H9 (cell line): Measurements from ENCODE around the gene MECR. TPM values are rescaled to one million over a fixed set of nuclear protein-coding genes. Genes with fewer than 3 reads are reported as not detected.

Source experiments
- DNase-seq: peaks from one replicate; pipeline ENCODE4 v3.0.0-alpha.2; 2017
- H2AFZ ChIP-seq: one replicate; pipeline ENCODE4 v1.6.1; 2013; ENCODE audit warnings: mild to moderate bottlenecking, low read length, control low read depth, moderate library complexity
- H2AK5ac ChIP-seq: 2 replicates; pipeline ENCODE4 v1.6.1; 2013; ENCODE audit warnings: low read length, control low read depth, mixed read lengths; ENCODE audit not compliant: insufficient read length
- H2BK120ac ChIP-seq: one replicate; pipeline ENCODE4 v1.6.1; 2013; ENCODE audit warnings: low read depth, mild to moderate bottlenecking, low read length, control low read depth, inconsistent platforms; ENCODE audit not compliant: poor library complexity, severe bottlenecking
- H2BK12ac ChIP-seq: 2 replicates; pipeline ENCODE4 v1.6.1; 2013; ENCODE audit warnings: low read length, control low read depth, mixed read lengths, low read depth; ENCODE audit not compliant: insufficient read length
- H2BK15ac ChIP-seq: 2 replicates; pipeline ENCODE4 v1.6.1; 2013; ENCODE audit warnings: low read depth, low read length, control low read depth
- H2BK20ac ChIP-seq: one replicate; pipeline ENCODE4 v1.6.1; 2013; ENCODE audit warnings: low read depth, mild to moderate bottlenecking, low read length, control low read depth, inconsistent platforms; ENCODE audit not compliant: poor library complexity, severe bottlenecking
- H2BK5ac ChIP-seq: 2 replicates; pipeline ENCODE4 v1.6.1; 2013; ENCODE audit warnings: low read length, control low read depth, mixed read lengths; ENCODE audit not compliant: insufficient read length
- H3K14ac ChIP-seq: 2 replicates; pipeline ENCODE4 v1.6.1; 2013; ENCODE audit warnings: low read length, control low read depth; ENCODE audit not compliant: insufficient read depth
- H3K18ac ChIP-seq: 2 replicates; pipeline ENCODE4 v1.6.1; 2013; ENCODE audit warnings: low read depth, mild to moderate bottlenecking, mixed read lengths, low read length, control low read depth; ENCODE audit not compliant: insufficient read length
- H3K23ac ChIP-seq: 2 replicates; pipeline ENCODE4 v1.6.1; 2013; ENCODE audit warnings: low read length, control low read depth, mixed read lengths, low read depth; ENCODE audit not compliant: insufficient read length
- H3K23me2 ChIP-seq: 2 replicates; pipeline ENCODE4 v1.6.1; 2013; ENCODE audit warnings: low read depth, mild to moderate bottlenecking, mixed read lengths, low read length, control low read depth; ENCODE audit not compliant: insufficient read length, poor library complexity, severe bottlenecking
- H3K27ac ChIP-seq: 2 replicates; pipeline ENCODE4 v1.5.1; 2013; ENCODE audit warnings: low read length, control low read depth, mixed read lengths, low read depth; ENCODE audit not compliant: insufficient read length
- H3K27me3 ChIP-seq: 2 replicates; pipeline ENCODE4 v1.6.1; 2013; ENCODE audit warnings: low read length, control low read depth, inconsistent platforms; ENCODE audit not compliant: insufficient read depth
- H3K4ac ChIP-seq: 2 replicates; pipeline ENCODE4 v1.6.1; 2013; ENCODE audit warnings: low read depth, mild to moderate bottlenecking, control low read depth, inconsistent platforms, low read length, moderate library complexity
- H3K4me1 ChIP-seq: 2 replicates; pipeline ENCODE4 v1.6.1; 2013; ENCODE audit warnings: low read length, control low read depth, inconsistent platforms; ENCODE audit not compliant: insufficient read depth
- H3K4me2 ChIP-seq: 2 replicates; pipeline ENCODE4 v1.6.1; 2013; ENCODE audit warnings: low read length, control low read depth, mixed read lengths; ENCODE audit not compliant: insufficient read length, insufficient read depth
- H3K56ac ChIP-seq: 2 replicates; pipeline ENCODE4 v1.6.1; 2013; ENCODE audit warnings: low read depth, mild to moderate bottlenecking, mixed read lengths, low read length, control low read depth; ENCODE audit not compliant: insufficient read length
- H3K79me1 ChIP-seq: 2 replicates; pipeline ENCODE4 v1.6.1; 2013; ENCODE audit warnings: low read depth, mild to moderate bottlenecking, moderate library complexity, low read length, control low read depth, inconsistent platforms; ENCODE audit not compliant: insufficient read depth, poor library complexity, severe bottlenecking
- H3K79me2 ChIP-seq: 2 replicates; pipeline ENCODE4 v1.6.1; 2013; ENCODE audit warnings: low read length, control low read depth, inconsistent platforms; ENCODE audit not compliant: insufficient read depth
- H3K9ac ChIP-seq: 2 replicates; pipeline ENCODE4 v1.6.1; 2013; ENCODE audit warnings: low read length, control low read depth, mixed read lengths; ENCODE audit not compliant: insufficient read length; ENCODE audit errors: extremely low read depth
- H3K9me3 ChIP-seq: one replicate; pipeline ENCODE4 v1.6.1; 2013; ENCODE audit warnings: low read depth, low read length, inconsistent platforms; ENCODE audit not compliant: control insufficient read depth
- H3T11ph ChIP-seq: one replicate; pipeline ENCODE4 v1.6.1; 2013; ENCODE audit warnings: mild to moderate bottlenecking, low read length, control low read depth, inconsistent platforms
- H4K20me1 ChIP-seq: one replicate; pipeline ENCODE4 v1.6.1; 2013; ENCODE audit not compliant: control insufficient read depth, insufficient read length, insufficient read depth
- H4K5ac ChIP-seq: 2 replicates; pipeline ENCODE4 v1.6.1; 2013; ENCODE audit warnings: low read depth, mild to moderate bottlenecking, mixed read lengths, low read length, control low read depth; ENCODE audit not compliant: insufficient read length
- H4K8ac ChIP-seq: replicated peaks from 2 replicates; pipeline ENCODE4 v1.6.1; 2013; ENCODE audit warnings: low read length, control low read depth, mixed read lengths, low read depth; ENCODE audit not compliant: insufficient read length
- H4K91ac ChIP-seq: 2 replicates; pipeline ENCODE4 v1.6.1; 2013; ENCODE audit warnings: low read depth, mild to moderate bottlenecking, moderate library complexity, mixed read lengths, low read length, control low read depth; ENCODE audit not compliant: insufficient read length
- H3K27ac Mint-ChIP-seq, 3 experiments: 2 replicates in 2 of 3; 3 replicates in 1 of 3; pipeline ENCODE4 v1.8.0; 2020 to 2021; ENCODE audit warnings: mixed read lengths in 3 of 3, mild to moderate bottlenecking in 1 of 3, moderate library complexity in 1 of 3
- H3K27me3 Mint-ChIP-seq: 2 replicates; pipeline ENCODE4 v1.8.0; 2021; ENCODE audit warnings: low read depth, mild to moderate bottlenecking, moderate library complexity, mixed read lengths
- H3K36me3 Mint-ChIP-seq, 3 experiments: 2 replicates in 2 of 3; 3 replicates in 1 of 3; pipeline ENCODE4 v1.8.0; 2020 to 2021; ENCODE audit warnings: low read depth in 3 of 3, mixed read lengths in 3 of 3; ENCODE audit not compliant: insufficient read depth in 1 of 3
- H3K4me1 Mint-ChIP-seq, 2 experiments: 2 replicates each; pipeline ENCODE4 v1.8.0; 2020; ENCODE audit warnings: mixed read lengths in 2 of 2
- H3K4me3 Mint-ChIP-seq, 2 experiments: 2 replicates in 1 of 2; 3 replicates in 1 of 2; pipeline ENCODE4 v1.8.0; 2020 to 2021; ENCODE audit warnings: mild to moderate bottlenecking in 2 of 2, mixed read lengths in 2 of 2, moderate library complexity in 1 of 2
- H3K9me3 Mint-ChIP-seq, 2 experiments: 2 replicates in 1 of 2; 3 replicates in 1 of 2; pipeline ENCODE4 v1.8.0; 2020; ENCODE audit warnings: mild to moderate bottlenecking in 2 of 2, mixed read lengths in 2 of 2, moderate library complexity in 1 of 2
- WGBS: extraction: QIAGEN DNeasy Blood & Tissue Kit; methylation state at CpG from one replicate; pipeline ENCODE4 v1.1.7; 2013; ENCODE audit warnings: missing lambda C conversion rate, low lambda C conversion rate, mixed read lengths; ENCODE audit not compliant: insufficient read length; ENCODE audit errors: extremely low coverage; 5-methylcytosine and 5-hydroxymethylcytosine counted together
- total RNA-seq: library from RNA; stranded (reverse); gene quantifications from 2 replicates; pipeline ENCODE4 v1.2.1, GENCODE V29; 2021
- TF ChIP-seq, protein P1 (sequence below): fragments of 200-600 bp; sonication (generic); conservative IDR thresholded peaks from 3 replicates; pipeline ENCODE4 v1.8.0; 2021; ENCODE audit warnings: antibody characterized with exemption, mild to moderate bottlenecking

The MECR gene
- total RNA-seq, 1 experiment from 2014 or later, result 30.9 TPM

DNA sequence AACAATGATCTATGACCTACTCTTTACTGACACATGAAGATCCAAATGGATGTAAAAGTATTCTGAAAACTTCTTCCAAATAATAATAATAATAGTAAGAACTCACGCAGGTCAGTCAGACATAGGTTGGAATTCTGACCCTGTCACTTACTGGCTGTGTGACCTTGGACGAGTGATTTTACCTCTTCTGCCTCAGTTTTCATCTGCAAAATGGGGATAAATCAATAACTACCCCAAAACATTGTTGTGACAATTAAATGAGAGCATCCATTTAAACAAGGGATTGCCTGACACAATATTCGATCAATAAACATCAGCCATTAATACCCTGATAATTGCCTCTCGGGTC lies 556 bp downstream of the MECR start:
- H3K27ac Mint-ChIP-seq, result peak overlapping the region; percentile 74 to 97 (median 88); a peak in 6 of 7 replicates
- Histone ChIP-seq H3K18ac (no peak overlapping the region), H3K79me2 (no peaks in the 10 kb centered on the region), H4K91ac (no peak overlapping the region), H4K5ac (no peak overlapping the region), H3K4me1 (peaks cover 5% of the 10 kb centered on the region; the same call in 1 of the 2 replicates), H3K23ac (no peak overlapping the region), H3K9ac (peak overlapping the region; percentile 10), H3K27ac (no peak overlapping the region), H2BK5ac (no peak overlapping the region), H4K8ac (no peak overlapping the region), H2BK15ac (no peak overlapping the region), H3K4me2 (peak overlapping the region; percentile 68), H3K14ac (no peak overlapping the region), H3T11ph (no peak overlapping the region), H2BK12ac (no peak overlapping the region), H2AFZ (no peak overlapping the region), H3K56ac (no peak overlapping the region), H3K27me3 (no peaks in the 10 kb centered on the region; the same call in 1 of the 2 replicates), H2BK20ac (no peak overlapping the region), H3K9me3 (no peaks in the 10 kb centered on the region), H2AK5ac (no peak overlapping the region), H4K20me1 (no peaks in the 10 kb centered on the region), H2BK120ac (no peak overlapping the region), H3K79me1 (no peaks in the 10 kb centered on the region), H3K23me2 (no peaks in the 10 kb centered on the region), H3K4ac (no peak overlapping the region)
- H3K27me3 Mint-ChIP-seq, result peaks cover 21% of the 10 kb centered on the region
- peaks cover 14 to 25% of the 10 kb centered on the region in 2 experiments for H3K4me1 Mint-ChIP-seq
- H3K9me3 Mint-ChIP-seq, result no peaks in the 10 kb centered on the region; a peak in 1 of 5 replicates
- WGBS, result no CpG with 5 or more reads among the region's 4 CpGs
- DNase-seq, result no peak
- no peaks in the 10 kb centered on the region for H3K36me3 Mint-ChIP-seq
- TF ChIP-seq, protein P1, sequence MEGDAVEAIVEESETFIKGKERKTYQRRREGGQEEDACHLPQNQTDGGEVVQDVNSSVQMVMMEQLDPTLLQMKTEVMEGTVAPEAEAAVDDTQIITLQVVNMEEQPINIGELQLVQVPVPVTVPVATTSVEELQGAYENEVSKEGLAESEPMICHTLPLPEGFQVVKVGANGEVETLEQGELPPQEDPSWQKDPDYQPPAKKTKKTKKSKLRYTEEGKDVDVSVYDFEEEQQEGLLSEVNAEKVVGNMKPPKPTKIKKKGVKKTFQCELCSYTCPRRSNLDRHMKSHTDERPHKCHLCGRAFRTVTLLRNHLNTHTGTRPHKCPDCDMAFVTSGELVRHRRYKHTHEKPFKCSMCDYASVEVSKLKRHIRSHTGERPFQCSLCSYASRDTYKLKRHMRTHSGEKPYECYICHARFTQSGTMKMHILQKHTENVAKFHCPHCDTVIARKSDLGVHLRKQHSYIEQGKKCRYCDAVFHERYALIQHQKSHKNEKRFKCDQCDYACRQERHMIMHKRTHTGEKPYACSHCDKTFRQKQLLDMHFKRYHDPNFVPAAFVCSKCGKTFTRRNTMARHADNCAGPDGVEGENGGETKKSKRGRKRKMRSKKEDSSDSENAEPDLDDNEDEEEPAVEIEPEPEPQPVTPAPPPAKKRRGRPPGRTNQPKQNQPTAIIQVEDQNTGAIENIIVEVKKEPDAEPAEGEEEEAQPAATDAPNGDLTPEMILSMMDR, result no peak
- H3K4me3 Mint-ChIP-seq, result peak overlapping the region; percentile 92 to 96
